ENCODE results near the gene C14orf93. TPM values are rescaled to one million over a fixed set of nuclear protein-coding genes. Genes with fewer than 3 reads are reported as not detected.
"Not testable (repeated sequence)": the region's sequence is repeated elsewhere in the genome, so short reads cannot be mapped to it uniquely, and the experiment has no call there.

C14orf93 gene
- total RNA-seq, 1 donor from 2014 or later: 14.0 TPM

- Mint-ChIP-seq H3K9me3 (no peaks in the 10 kb centered on the region), H3K4me3 (no peak overlapping the region), H3K27ac (no peak overlapping the region), H3K4me1 (peaks cover 24% of the 10 kb centered on the region), H3K36me3 (peaks cover 42% of the 10 kb centered on the region), H3K27me3 (ENCODE audit: low read depth) (no peaks in the 10 kb centered on the region)
- no peak for DNase-seq (ENCODE audit: low spot score in 2 of 2, unreplicated experiment in 2 of 2)
- TF ChIP-seq CTCF (IDR thresholded peaks at IDR 0.05; ENCODE audit: unreplicated experiment): no peak
Observed at GRCh38 chr14:22972313-22972930, 37.5 kb downstream of the C14orf93 start.

GRCh38 chr14:22971152-22971551, 38.8 kb downstream of the C14orf93 start:
- Mint-ChIP-seq H3K9me3 (no peaks in the 10 kb centered on the region), H3K27me3 (ENCODE audit: low read depth) (no peaks in the 10 kb centered on the region), H3K36me3 (peaks cover 37% of the 10 kb centered on the region), H3K4me3 (no peak overlapping the region), H3K4me1 (peaks cover 11% of the 10 kb centered on the region), H3K27ac (no peak overlapping the region)
- TF ChIP-seq CTCF (IDR thresholded peaks at IDR 0.05; ENCODE audit: unreplicated experiment): no peak
- no peak for DNase-seq (ENCODE audit: low spot score in 2 of 2, unreplicated experiment in 2 of 2)

- no peak for TF ChIP-seq CTCF (IDR thresholded peaks at IDR 0.05; ENCODE audit: unreplicated experiment)
- Mint-ChIP-seq H3K9me3 (no peaks in the 10 kb centered on the region), H3K27ac (peak overlapping the region; percentile 73), H3K4me1 (no peaks in the 10 kb centered on the region), H3K36me3 (peaks cover 16% of the 10 kb centered on the region), H3K27me3 (ENCODE audit: low read depth) (no peaks in the 10 kb centered on the region), H3K4me3 (no peak overlapping the region)
- no peak for DNase-seq (ENCODE audit: low spot score in 2 of 2, unreplicated experiment in 2 of 2)
Observed at GRCh38 chr14:22966783-22967269, 43.1 kb downstream of the C14orf93 start.

- not testable (repeated sequence) for DNase-seq (ENCODE audit: low spot score in 2 of 2, unreplicated experiment in 2 of 2)
Observed at GRCh38 chr14:22965916-22966782, 43.8 kb downstream of the C14orf93 start.

GRCh38 chr14:22962061-22962676, 47.8 kb downstream of the C14orf93 start:
- Mint-ChIP-seq H3K9me3 (no peaks in the 10 kb centered on the region), H3K27ac (no peak overlapping the region), H3K27me3 (ENCODE audit: low read depth) (no peaks in the 10 kb centered on the region), H3K36me3 (no peaks in the 10 kb centered on the region), H3K4me3 (no peak overlapping the region), H3K4me1 (no peaks in the 10 kb centered on the region)
- no peak for DNase-seq (ENCODE audit: low spot score in 2 of 2, unreplicated experiment in 2 of 2)
- no peak for TF ChIP-seq CTCF (IDR thresholded peaks at IDR 0.05; ENCODE audit: unreplicated experiment)

More at GRCh38 chr14:22965916-22966782, 43.8 kb downstream of the C14orf93 start:
- peaks cover 10% of the 10 kb centered on the region for H3K36me3 Mint-ChIP-seq
- H3K27ac Mint-ChIP-seq; H3K27me3 Mint-ChIP-seq (ENCODE audit: low read depth); H3K4me1 Mint-ChIP-seq; H3K9me3 Mint-ChIP-seq; H3K4me3 Mint-ChIP-seq: not testable (repeated sequence)
